Panc1 (cell line): ENCODE results near the gene THADA. TPM values are rescaled to one million over a fixed set of nuclear protein-coding genes. Genes with fewer than 3 reads are reported as not detected.

Source experiments
- ATAC-seq: fragments of 200-7000 bp; cut with Tn5 transposase; 2 replicates; pipeline ENCODE4 v1.9.1; 2020; ENCODE audit warnings: mild to moderate bottlenecking, moderate library complexity
- BruUV-seq: library from RNA; stranded (reverse); fragments of 400-500 nt; replicated peaks from 2 replicates; lab custom pipeline; 2021; lab: Mats Ljungman, UMichigan
- CTCF ChIA-PET: fragments of 300-600 bp; sonication (Branson Sonifier 250); formaldehyde crosslinking; loops from one replicate; lab custom pipeline; 2022; ENCODE audit warnings: antibody characterized with exemption; lab: Charles Lee
- POLR2A ChIA-PET: fragments of 300-600 bp; sonication (Branson Sonifier 250); formaldehyde crosslinking; loops from one replicate; lab custom pipeline; 2022; ENCODE audit warnings: antibody characterized with exemption; lab: Charles Lee
- DNase-seq: peaks from one replicate; pipeline ENCODE4 v3.0.0-alpha.2; 2010; ENCODE audit warnings: low read depth, low spot score
- H3K27ac ChIP-seq: 2 replicates; pipeline ENCODE4 v1.5.1; 2011; ENCODE audit warnings: mild to moderate bottlenecking, low read length, inconsistent platforms
- H3K27me3 ChIP-seq: fragments of 200-500 bp; sonication (Bioruptor generic); 2 replicates; pipeline ENCODE4 v1.6.0; 2014; ENCODE audit warnings: low read length, inconsistent platforms; ENCODE audit not compliant: control insufficient read depth, insufficient read depth
- H3K36me3 ChIP-seq: fragments of 200-500 bp; sonication (Bioruptor generic); 2 replicates; pipeline ENCODE4 v1.5.1; 2014; ENCODE audit warnings: inconsistent platforms, mild to moderate bottlenecking, low read length, moderate library complexity; ENCODE audit not compliant: control insufficient read depth, insufficient read depth
- H3K4me1 ChIP-seq: 2 replicates; pipeline ENCODE4 v1.5.1; 2011; ENCODE audit warnings: inconsistent platforms, mild to moderate bottlenecking, low read length, moderate library complexity; ENCODE audit not compliant: control insufficient read depth, insufficient read depth
- H3K4me3 ChIP-seq, 2 experiments: 2 replicates each; pipeline ENCODE4 v1.5.1; 2011 to 2012; ENCODE audit warnings: low read depth in 2 of 2, low read length in 2 of 2, mild to moderate bottlenecking in 2 of 2, inconsistent platforms in 1 of 2, moderate library complexity in 1 of 2
- H3K9me3 ChIP-seq: fragments of 200-500 bp; sonication (Bioruptor generic); 2 replicates; pipeline ENCODE4 v1.5.1; 2014; ENCODE audit warnings: low read depth, mild to moderate bottlenecking, inconsistent platforms, low read length, moderate library complexity; ENCODE audit not compliant: control insufficient read depth, insufficient read depth
- CTCF ChIP-seq: fragments of 450-650 bp; IDR thresholded peaks from 2 replicates; pipeline ENCODE4 v1.5.1; 2017; ENCODE audit warnings: mild to moderate bottlenecking
- POLR2AphosphoS5 ChIP-seq: IDR thresholded peaks from 2 replicates; pipeline ENCODE4 v1.6.1; 2012; ENCODE audit warnings: mild to moderate bottlenecking, low read depth, low read length, moderate library complexity
- SIN3A ChIP-seq: IDR thresholded peaks from 2 replicates; pipeline ENCODE4 v1.6.1; 2012; ENCODE audit warnings: low read depth, mild to moderate bottlenecking, low read length, moderate library complexity, borderline replicate concordance; ENCODE audit not compliant: insufficient read depth
- TCF7L2 ChIP-seq: IDR thresholded peaks from 2 replicates; pipeline ENCODE4 v1.6.1; 2011; ENCODE audit warnings: mild to moderate bottlenecking, low read depth, low read length, inconsistent platforms
- in situ Hi-C: cut with HindIII; loops from 2 replicates; pipeline ENCODE4 v1.10.0; 2016; ENCODE audit warnings: low sequenced_read_pairs, low pct_unique_long_range_greater_than_20kb
- intact Hi-C: fragments of 100-400 bp; cut with micrococcal nuclease; formaldehyde crosslinking; loops from one replicate; pipeline ENCODE4 v1.10.0; 2022; ENCODE audit not compliant: unreplicated experiment
- total RNA-seq: library from RNA; stranded (reverse); gene quantifications from one replicate; pipeline ENCODE4 v1.2.1, GENCODE V29; 2021; ENCODE audit not compliant: unreplicated experiment
- TF ChIP-seq, protein P1 (sequence below), 2 experiments: IDR thresholded peaks; 2 replicates each; pipeline ENCODE4 v1.6.1; 2011 to 2012; ENCODE audit warnings: low read depth in 2 of 2, control low read depth in 1 of 2, low read length in 1 of 2, mild to moderate bottlenecking in 1 of 2, moderate library complexity in 1 of 2; ENCODE audit not compliant: insufficient read depth in 1 of 2

The THADA gene
- total RNA-seq, 1 experiment from 2014 or later, result 37.2 TPM

GRCh38 chr2:43540021-43540779, 55.6 kb downstream of the THADA start:
- in situ Hi-C loops (no loop called here), intact Hi-C loops (loop anchor here (5.0 kb wide), 1 partner anchor 593 kb away; no protein-coding TSS in a partner anchor)
- Histone ChIP-seq H3K27ac (no peak overlapping the region), H3K4me3 (no peak overlapping the region), H3K36me3 (peaks cover 6% of the 10 kb centered on the region; the same call in 1 of the 2 replicates), H3K4me1 (no peaks in the 10 kb centered on the region), H3K9me3 (no peaks in the 10 kb centered on the region), H3K27me3 (no peaks in the 10 kb centered on the region)
- DNase-seq, result no peak
- ChIA-PET POLR2A (interaction anchor here (0.6 kb wide), 1 partner anchor 682 kb away, joined by 5 read pairs; no protein-coding TSS in a partner anchor), CTCF (no interaction called here)
- ATAC-seq, result no peak
- no TSS peak for BruUV-seq
- TF ChIP-seq SIN3A (no peak), TCF7L2 (no peak), CTCF (no peak), POLR2AphosphoS5 (no peak)
- TF ChIP-seq, protein P1, sequence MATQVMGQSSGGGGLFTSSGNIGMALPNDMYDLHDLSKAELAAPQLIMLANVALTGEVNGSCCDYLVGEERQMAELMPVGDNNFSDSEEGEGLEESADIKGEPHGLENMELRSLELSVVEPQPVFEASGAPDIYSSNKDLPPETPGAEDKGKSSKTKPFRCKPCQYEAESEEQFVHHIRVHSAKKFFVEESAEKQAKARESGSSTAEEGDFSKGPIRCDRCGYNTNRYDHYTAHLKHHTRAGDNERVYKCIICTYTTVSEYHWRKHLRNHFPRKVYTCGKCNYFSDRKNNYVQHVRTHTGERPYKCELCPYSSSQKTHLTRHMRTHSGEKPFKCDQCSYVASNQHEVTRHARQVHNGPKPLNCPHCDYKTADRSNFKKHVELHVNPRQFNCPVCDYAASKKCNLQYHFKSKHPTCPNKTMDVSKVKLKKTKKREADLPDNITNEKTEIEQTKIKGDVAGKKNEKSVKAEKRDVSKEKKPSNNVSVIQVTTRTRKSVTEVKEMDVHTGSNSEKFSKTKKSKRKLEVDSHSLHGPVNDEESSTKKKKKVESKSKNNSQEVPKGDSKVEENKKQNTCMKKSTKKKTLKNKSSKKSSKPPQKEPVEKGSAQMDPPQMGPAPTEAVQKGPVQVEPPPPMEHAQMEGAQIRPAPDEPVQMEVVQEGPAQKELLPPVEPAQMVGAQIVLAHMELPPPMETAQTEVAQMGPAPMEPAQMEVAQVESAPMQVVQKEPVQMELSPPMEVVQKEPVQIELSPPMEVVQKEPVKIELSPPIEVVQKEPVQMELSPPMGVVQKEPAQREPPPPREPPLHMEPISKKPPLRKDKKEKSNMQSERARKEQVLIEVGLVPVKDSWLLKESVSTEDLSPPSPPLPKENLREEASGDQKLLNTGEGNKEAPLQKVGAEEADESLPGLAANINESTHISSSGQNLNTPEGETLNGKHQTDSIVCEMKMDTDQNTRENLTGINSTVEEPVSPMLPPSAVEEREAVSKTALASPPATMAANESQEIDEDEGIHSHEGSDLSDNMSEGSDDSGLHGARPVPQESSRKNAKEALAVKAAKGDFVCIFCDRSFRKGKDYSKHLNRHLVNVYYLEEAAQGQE (IDR thresholded peaks at IDR 0.05; ENCODE audit: insufficient read depth in 1 of 2, low read depth in 2 of 2, low read length in 1 of 2), result no peak

GRCh38 chr2:43539436-43539835, 56.4 kb downstream of the THADA start:
- Histone ChIP-seq H3K9me3 (no peaks in the 10 kb centered on the region), H3K4me1 (no peaks in the 10 kb centered on the region), H3K27me3 (no peaks in the 10 kb centered on the region), H3K27ac (no peak overlapping the region), H3K4me3 (no peak overlapping the region), H3K36me3 (peaks cover 6% of the 10 kb centered on the region; the same call in 1 of the 2 replicates)
- no peak for DNase-seq
- ATAC-seq, result no peak
- ChIA-PET CTCF (no interaction called here), POLR2A (interaction anchor here (0.6 kb wide), 1 partner anchor 20 kb away, joined by 3 read pairs; no protein-coding TSS in a partner anchor)
- no TSS peak for BruUV-seq
- in situ Hi-C loops (no loop called here), intact Hi-C loops (no loop called here)
- no peak for TF ChIP-seq TCF7L2
- no peak for TF ChIP-seq CTCF
- no peak for TF ChIP-seq POLR2AphosphoS5
- TF ChIP-seq, protein P1 (IDR thresholded peaks at IDR 0.05; ENCODE audit: insufficient read depth in 1 of 2, low read depth in 2 of 2, low read length in 1 of 2), result no peak
- no peak for TF ChIP-seq SIN3A
